ENCODE data around the gene AP1S1.

DNA sequence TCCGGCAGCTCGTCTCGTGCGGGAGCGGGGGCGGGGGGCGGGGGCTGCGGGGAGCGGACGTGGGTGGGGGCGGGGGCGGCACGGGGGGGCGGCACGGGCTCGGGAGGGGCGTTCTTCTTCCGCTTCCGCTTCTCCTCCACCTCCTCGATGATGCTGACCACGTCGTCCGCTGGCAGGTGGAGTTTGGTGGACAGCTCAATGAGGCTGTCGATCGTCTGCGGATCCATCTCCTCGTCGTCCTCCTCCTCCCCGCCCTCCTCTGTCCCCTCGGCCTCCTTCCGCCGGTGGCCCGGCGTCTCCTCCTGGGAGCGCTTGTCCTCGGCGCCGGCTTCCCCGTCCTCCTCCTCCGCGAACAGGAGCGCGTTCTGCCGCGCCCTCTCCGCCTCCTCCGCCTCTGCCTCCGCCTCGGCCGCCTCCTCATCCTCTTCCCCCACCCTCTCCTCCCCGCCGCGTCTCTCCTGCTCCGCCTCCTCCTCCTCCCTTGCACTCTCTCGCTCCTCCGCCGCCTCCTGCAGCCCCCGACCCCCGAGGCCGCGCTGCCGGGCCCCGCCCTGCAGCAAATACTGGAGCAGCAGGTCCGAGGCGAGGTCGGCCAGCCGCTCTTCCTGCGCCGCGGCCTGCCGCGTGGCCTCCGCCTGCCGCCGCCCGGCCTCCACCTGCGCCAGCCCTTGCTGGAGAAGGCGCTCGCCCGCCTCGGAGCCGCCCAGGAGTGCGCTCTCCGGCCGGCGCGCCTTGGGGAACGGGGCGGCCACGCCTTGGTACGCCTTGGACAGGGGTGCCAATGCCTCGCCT, 9.2 kb downstream of the AP1S1 start:
- no peak for TF ChIP-seq CTCF (IDR thresholded peaks at IDR 0.05; ENCODE audit: low read depth, low read length, poor library complexity, severe bottlenecking)
- no peak for TF ChIP-seq EZH2phosphoT487 (IDR thresholded peaks at IDR 0.05; ENCODE audit: borderline replicate concordance, low read length)

Data from DOHH2 (cell line).